Upper lobe of right lung (tissue), 1 donor: Measurements from ENCODE around the gene JAG1. TPM values are rescaled to one million over a fixed set of nuclear protein-coding genes. Genes with fewer than 3 reads are reported as not detected.
A peak's percentile ranks its signal among the peaks of the same experiment; 100 is the strongest.

ENCODE experiments used
- ATAC-seq: fragments of 200-7000 bp; cut with Tn5 transposase; one replicate; pipeline ENCODE4 v1.9.1; 2020; ENCODE audit warnings: mild to moderate bottlenecking, moderate library complexity
- DNase-seq: peaks from one replicate; pipeline ENCODE4 v3.0.0-alpha.2; 2020
- H3K27ac ChIP-seq: fragments of 200-600 bp; one replicate; pipeline ENCODE4 v1.8.0; 2022
- H3K27me3 ChIP-seq: fragments of 200-600 bp; one replicate; pipeline ENCODE4 v1.8.0; 2022; ENCODE audit warnings: mild to moderate bottlenecking
- H3K36me3 ChIP-seq: fragments of 200-600 bp; one replicate; pipeline ENCODE4 v1.8.0; 2022
- H3K4me1 ChIP-seq: fragments of 200-600 bp; one replicate; pipeline ENCODE4 v1.8.0; 2022
- H3K4me3 ChIP-seq: fragments of 200-600 bp; one replicate; pipeline ENCODE4 v1.8.0; 2022; ENCODE audit warnings: mild to moderate bottlenecking
- H3K9me3 ChIP-seq: fragments of 200-600 bp; one replicate; pipeline ENCODE4 v1.8.0; 2022
- CTCF ChIP-seq: fragments of 200-600 bp; IDR thresholded peaks from one replicate; pipeline ENCODE4 v1.8.0; 2022; ENCODE audit warnings: antibody characterized with exemption
- intact Hi-C: fragments of 100-400 bp; cut with DNase I; formaldehyde crosslinking; loops from one replicate; pipeline ENCODE4 v1.11.0; 2022
- total RNA-seq: library from RNA; stranded (reverse); fragmentation: NEBNext Ultra II Directional; extraction: Animal tissue kit (Norgen Biotek cat#: 25700); gene quantifications from one replicate; pipeline ENCODE4 v1.2.1, GENCODE V29; 2021
- donor health status: DM: no; HTN: yes; CAD: no; lungs with severe emphysema.

Gene JAG1
- total RNA-seq, 1 donor from 2014 or later, result 51.6 TPM

- ATAC-seq (no peak), DNase-seq (no peak)
- H3K27me3 ChIP-seq, result no peaks in the 10 kb centered on the region
- H3K27ac ChIP-seq, result no peak overlapping the region
- H3K9me3 ChIP-seq, result no peaks in the 10 kb centered on the region
- no peak overlapping the region for H3K4me3 ChIP-seq
- intact Hi-C loops, result no loop called here
- H3K36me3 ChIP-seq, result no peaks in the 10 kb centered on the region
- no peaks in the 10 kb centered on the region for H3K4me1 ChIP-seq
- no peak for TF ChIP-seq CTCF
Observed at GRCh38 chr20:10707068-10707467, 33.3 kb upstream of the JAG1 start.

- H3K4me3 ChIP-seq, result no peak overlapping the region
- H3K4me1 ChIP-seq, result no peaks in the 10 kb centered on the region
- no peaks in the 10 kb centered on the region for H3K27me3 ChIP-seq
- DNase-seq, result no peak
- no peak for ATAC-seq
- H3K36me3 ChIP-seq, result no peaks in the 10 kb centered on the region
- no peak for TF ChIP-seq CTCF
- no peaks in the 10 kb centered on the region for H3K9me3 ChIP-seq
- H3K27ac ChIP-seq, result no peak overlapping the region
- intact Hi-C loops, result no loop called here
Observed at GRCh38 chr20:10706460-10706811, 32.6 kb upstream of the JAG1 start.

DNA sequence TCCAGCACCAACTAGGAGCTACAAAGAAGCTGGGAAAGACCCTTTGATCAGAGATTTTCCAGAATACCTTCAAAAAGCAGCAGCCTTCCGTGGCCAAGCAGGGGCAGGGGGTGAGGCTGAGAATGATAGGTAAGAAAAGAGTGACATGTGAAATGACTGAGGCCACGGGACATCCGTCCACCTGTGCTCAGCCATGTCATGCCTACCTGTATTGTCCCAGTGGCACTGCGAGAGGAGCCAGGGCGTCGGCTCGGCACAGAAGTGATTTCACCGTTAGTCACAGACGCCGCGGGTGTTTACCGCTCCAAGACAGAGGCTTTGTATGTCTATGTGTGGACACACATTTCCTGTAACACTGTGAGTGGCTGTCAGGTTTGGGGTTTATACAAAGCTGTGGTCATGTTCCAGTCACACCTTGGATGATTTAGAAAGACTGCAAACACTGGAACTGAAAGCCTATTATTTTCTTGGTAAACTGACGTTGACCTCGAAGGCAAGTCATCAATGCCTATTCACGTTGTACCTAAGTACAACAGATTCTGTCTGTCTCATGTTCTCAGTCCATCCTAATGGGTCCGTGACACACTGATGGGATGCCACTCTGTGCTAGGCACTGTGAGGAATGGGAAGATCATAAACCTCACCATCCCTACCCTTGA, 32.1 kb upstream of the JAG1 start:
- Histone ChIP-seq H3K36me3 (no peaks in the 10 kb centered on the region), H3K4me1 (no peaks in the 10 kb centered on the region), H3K4me3 (no peak overlapping the region), H3K9me3 (no peaks in the 10 kb centered on the region), H3K27me3 (no peaks in the 10 kb centered on the region), H3K27ac (no peak overlapping the region)
- ATAC-seq (no peak), DNase-seq (no peak)
- no peak for TF ChIP-seq CTCF
- intact Hi-C loops, result no loop called here

DNA sequence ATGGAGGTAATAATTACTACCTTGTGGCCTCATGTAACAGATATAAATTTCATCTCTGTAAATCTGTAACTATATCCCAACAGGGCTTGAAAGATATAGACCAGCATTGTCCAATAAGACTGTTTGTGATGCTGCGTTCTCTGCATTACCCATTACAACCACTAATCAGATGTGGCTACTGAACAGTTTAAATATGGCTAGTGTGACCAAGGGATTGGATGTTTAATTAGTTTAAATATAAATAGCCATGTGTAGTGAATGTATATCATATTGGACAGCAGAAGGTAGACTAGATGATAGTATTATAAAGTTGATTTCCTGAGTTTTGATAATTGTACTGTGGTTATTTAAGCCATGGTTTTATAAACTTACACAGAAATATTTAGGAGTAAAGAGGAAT, 27.8 kb upstream of the JAG1 start:
- no peak for DNase-seq

GRCh38 chr20:10699941-10700340, 26.1 kb upstream of the JAG1 start:
- H3K36me3 ChIP-seq, result no peaks in the 10 kb centered on the region
- intact Hi-C loops, result no loop called here
- ATAC-seq (peak; percentile 33), DNase-seq (no peak)
- H3K4me3 ChIP-seq, result no peak overlapping the region
- H3K4me1 ChIP-seq, result no peaks in the 10 kb centered on the region
- no peak overlapping the region for H3K27ac ChIP-seq
- no peaks in the 10 kb centered on the region for H3K27me3 ChIP-seq
- H3K9me3 ChIP-seq, result no peaks in the 10 kb centered on the region
- no peak for TF ChIP-seq CTCF

More for the DNA sequence above, 27.8 kb upstream of the JAG1 start:
- H3K4me3 ChIP-seq, result no peak overlapping the region
- H3K36me3 ChIP-seq, result no peaks in the 10 kb centered on the region
- intact Hi-C loops, result no loop called here
- no peaks in the 10 kb centered on the region for H3K4me1 ChIP-seq
- no peaks in the 10 kb centered on the region for H3K27me3 ChIP-seq
- no peaks in the 10 kb centered on the region for H3K9me3 ChIP-seq
- no peak for TF ChIP-seq CTCF
- ATAC-seq, result no peak
- no peak overlapping the region for H3K27ac ChIP-seq

- no peaks in the 10 kb centered on the region for H3K27me3 ChIP-seq
- no peaks in the 10 kb centered on the region for H3K36me3 ChIP-seq
- no peak overlapping the region for H3K4me3 ChIP-seq
- no peak for DNase-seq
- TF ChIP-seq CTCF, result no peak
- intact Hi-C loops, result no loop called here
- no peaks in the 10 kb centered on the region for H3K9me3 ChIP-seq
- no peak for ATAC-seq
- H3K4me1 ChIP-seq, result no peaks in the 10 kb centered on the region
- H3K27ac ChIP-seq, result no peak overlapping the region
Observed at GRCh38 chr20:10699489-10699888, 25.7 kb upstream of the JAG1 start.
